T1000 (cell line): ENCODE data around the gene GPR15LG.
"Not testable (repeated sequence)": the region's sequence is repeated elsewhere in the genome, so short reads cannot be mapped to it uniquely, and the experiment has no call there.

Experiments
- DNase-seq: peaks from one replicate; lab custom pipeline; 2025; ENCODE audit warnings: mixed read lengths; lab: John Stamatoyannopoulos, UW

The GPR15LG gene

DNA sequence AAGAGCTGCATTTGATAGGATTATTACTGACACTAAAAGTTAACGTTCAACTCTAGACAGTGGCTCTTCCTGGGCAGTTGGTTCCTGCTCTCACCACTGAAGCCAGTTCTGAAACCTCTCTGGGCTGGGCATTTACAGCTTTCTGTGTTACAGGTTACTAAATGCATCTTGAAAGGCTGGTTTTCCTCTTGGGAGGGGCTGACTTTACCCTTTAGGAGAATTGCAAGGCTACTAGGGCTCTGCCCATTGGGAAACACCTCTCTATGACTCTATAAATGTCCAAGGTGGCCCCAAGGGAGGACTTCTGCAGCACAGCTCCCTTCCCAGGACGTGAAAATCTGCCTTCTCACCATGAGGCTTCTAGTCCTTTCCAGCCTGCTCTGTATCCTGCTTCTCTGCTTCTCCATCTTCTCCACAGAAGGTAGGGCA lies at the start of gene GPR15LG:
GPR15LG (plus strand) TSS at position 301 of the 429 bp plus-strand sequence; CDS start at position 352, 51 bp downstream.
- no peak for DNase-seq

DNA sequence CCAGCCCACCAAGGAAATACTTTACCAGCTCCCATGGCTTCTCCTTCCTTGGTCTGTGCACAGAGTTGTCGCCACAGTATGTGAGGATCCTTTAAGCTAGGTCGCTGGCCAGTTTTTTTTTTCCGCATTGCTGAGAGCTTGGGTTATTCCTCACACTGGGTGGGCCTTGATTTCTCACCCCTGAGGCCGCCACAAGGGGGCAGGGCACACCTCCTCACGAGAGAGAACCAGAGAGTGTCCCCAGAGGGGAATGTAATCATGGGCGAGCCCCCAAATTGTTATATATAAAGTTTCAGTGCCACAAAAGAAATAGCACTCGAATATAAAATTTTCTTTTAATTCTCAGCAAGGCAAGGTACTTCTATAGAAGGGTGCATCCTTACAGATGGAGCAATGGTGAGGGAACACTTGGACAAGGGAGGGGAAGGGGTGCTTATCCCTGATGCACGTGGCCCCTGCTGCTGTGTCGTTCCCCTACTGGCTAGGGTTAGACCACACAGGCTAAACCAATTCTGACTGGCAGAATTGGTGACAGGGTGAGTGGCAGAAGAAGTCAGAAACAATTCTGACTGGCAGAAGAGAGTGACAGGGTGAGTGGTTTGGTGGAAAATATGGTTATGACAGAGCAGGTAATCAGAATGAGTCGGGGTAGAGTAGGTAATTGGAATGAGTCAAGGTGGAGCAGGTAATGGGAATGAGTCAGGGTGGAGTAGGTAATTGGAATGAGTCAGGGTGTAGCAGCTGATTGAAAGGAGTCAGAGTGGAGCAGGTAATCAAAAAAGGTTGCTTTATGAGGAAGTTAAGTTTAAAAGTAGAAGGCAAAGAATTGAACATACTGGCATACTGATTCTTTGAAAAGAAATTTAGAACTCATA lies 47.5 kb upstream of the GPR15LG start:
- DNase-seq, result not testable (repeated sequence)

DNA sequence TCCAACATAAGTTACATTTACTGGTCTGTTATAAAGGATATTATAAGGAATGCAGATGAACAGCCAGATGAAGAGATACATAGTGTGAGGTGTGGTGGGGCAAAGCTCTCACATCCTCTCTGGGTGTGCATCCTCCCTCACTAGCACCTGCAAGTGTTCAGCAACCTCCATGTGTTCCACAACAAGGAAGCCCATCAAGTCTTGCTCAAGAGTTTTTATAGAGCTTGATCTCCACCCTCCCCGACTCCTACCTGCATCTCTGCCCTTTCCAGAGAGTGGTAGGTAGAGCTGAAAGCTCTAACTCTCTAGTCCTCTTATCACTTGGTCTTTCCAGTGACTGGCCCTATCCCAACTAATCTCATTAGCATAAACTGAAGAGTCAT lies 46.8 kb upstream of the GPR15LG start:
- no peak for DNase-seq

DNA sequence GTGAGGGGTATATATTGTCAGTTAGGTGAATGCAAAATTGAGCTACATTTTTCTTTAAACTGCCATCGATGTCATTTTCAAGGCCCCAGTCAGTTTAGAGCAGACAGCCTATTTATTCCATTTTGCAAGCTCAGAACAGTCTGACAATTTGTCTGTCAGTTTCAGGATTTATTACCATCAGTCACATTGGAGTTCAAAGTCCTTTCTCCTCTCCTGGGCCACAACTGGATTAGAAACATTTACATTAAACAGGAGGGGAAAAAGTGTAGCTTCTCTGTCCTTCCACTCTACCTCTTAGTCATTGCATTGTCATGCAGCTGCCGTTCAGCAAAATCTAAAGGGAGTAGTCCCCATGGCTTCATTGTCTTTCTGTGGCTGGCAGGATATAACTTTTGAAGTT lies 37.8 kb upstream of the GPR15LG start:
- DNase-seq, result no peak

DNA sequence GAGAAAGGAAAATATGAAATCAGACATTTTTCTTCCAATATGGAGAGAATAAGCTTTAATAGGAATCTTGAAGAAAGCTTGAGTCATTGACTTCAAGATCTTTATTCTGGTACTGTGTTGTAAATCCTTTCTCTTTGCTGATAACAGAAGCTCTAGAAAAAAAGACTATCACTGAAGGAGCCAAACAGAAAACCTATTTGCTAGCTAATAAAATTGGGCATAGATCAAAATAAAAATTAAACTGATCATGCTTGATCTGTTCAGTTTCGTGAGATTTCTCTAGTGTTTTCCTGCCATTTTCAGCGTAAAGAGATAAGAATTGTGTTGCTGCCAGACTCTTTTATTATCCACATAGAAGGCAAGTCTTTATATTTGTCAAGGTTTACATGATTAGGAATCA lies 35.8 kb upstream of the GPR15LG start:
- no peak for DNase-seq

DNA sequence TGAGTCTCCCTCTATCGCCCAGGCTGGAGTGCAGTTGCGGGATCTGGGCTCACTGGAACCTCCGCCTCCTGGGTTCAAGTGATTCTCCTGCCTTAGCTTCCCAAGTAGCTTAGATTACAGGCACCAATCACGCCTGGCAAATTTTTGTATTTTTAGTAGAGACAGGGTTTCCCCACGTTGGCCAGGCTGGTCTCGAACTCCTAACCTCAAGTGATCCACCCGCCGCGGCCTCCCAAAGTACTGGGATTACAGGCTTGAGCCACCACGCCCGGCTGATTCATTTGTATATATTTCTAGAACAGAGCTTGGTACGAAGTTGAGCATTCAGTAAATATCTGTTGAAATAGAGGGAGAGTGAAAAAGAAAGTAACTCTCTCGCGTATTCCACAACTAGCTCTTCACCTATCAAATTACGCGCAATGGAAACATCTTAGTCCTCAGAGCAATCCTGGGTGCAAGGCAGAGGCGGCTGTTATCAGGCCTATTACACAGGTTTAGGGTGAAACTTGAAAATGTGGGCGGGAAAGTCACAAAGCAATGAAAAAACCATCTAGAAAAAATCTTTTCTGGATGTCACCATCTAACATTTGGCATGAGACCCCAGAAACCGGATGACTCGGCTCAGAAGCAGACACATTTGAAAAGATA lies 35.0 kb upstream of the GPR15LG start:
- no peak for DNase-seq

- peak; percentile 99 for DNase-seq
Measured at GRCh38 chr10:84139126-84140035, 34.2 kb upstream of the GPR15LG start, which contains the start of gene GHITM. Gene GHITM, plus strand, starts transcription at chr10:84139509. Its CDS starts 1,992 bp downstream, at chr10:84141501.

- DNase-seq, result no peak
Measured at GRCh38 chr10:84140036-84140379, 33.6 kb upstream of the GPR15LG start.

GRCh38 chr10:84147347-84147746 lies 26.3 kb upstream of the GPR15LG start:
- DNase-seq, result no peak

DNA sequence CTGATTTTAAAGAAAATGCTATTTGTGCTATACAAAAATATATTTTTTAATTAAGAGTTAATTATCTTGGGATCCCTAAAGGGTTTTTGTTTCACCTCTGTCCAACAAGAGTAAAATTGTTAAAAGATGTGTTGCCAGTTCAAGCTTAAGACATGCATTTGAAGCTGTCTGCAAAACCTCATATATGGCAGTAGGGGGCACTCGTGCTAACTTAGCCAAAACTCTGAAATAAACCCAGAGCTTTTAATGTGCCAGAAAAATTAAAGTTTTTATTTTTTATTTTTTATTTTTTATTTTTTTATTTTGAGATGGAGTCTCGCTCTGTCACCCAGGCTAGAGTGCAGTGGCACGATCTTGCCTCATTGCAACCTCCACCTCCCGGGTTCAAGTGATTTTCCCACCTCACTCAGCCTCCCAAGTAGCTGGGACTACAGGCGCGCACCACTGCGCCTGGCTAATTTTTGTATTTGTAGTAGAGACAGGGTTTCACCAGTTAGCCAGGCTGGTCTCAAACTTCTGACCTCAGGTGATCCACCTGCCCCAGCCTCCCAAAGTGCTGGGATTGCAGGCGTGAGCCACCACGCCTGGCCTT lies 25.5 kb upstream of the GPR15LG start:
- not testable (repeated sequence) for DNase-seq

- no peak for DNase-seq
Measured at GRCh38 chr10:84149854-84150253, 23.7 kb upstream of the GPR15LG start.

- DNase-seq, result no peak
Measured at GRCh38 chr10:84152769-84153168, 20.8 kb upstream of the GPR15LG start.

DNA sequence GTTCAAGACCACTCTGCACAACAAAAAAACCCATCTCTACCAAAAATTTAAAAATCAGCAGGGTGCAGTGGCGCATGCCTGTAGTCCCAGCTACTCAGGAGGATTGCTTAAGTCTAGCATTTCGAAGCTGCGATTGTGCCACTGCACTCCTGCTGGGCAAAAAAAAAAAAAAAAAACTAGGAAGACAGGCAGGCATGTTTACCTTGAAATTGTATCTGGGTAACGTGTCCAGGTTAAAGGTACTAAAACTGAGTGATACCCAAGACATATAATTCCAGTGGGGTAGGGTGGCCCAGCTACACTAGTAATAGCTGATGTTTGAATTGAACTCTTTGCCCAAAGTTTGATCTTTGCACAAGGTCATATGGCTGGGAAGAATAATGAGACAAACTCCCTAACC lies 18.1 kb upstream of the GPR15LG start:
- no peak for DNase-seq

DNA sequence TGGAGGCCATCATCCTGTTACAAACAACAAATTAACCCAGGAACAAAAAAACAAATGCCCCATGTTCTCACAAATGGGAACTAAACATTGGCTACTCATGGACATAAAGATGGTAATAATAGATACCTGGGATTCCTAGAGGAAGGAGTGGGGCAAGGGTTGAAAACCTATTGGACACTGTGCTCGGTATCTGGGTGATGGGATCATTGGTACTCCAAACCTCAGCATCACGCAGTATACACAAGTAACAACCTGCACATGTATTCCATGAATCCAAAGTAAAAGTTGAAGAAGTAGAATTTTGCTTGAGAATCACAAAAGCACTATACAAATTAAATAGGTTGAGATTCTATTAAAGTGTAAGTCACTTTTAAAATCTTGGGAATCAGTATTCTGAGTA lies 17.6 kb upstream of the GPR15LG start:
- no peak for DNase-seq

- no peak for DNase-seq
Measured at GRCh38 chr10:84156768-84157167, 16.8 kb upstream of the GPR15LG start.

GRCh38 chr10:84158061-84158460 lies 15.5 kb upstream of the GPR15LG start:
- DNase-seq, result no peak

DNA sequence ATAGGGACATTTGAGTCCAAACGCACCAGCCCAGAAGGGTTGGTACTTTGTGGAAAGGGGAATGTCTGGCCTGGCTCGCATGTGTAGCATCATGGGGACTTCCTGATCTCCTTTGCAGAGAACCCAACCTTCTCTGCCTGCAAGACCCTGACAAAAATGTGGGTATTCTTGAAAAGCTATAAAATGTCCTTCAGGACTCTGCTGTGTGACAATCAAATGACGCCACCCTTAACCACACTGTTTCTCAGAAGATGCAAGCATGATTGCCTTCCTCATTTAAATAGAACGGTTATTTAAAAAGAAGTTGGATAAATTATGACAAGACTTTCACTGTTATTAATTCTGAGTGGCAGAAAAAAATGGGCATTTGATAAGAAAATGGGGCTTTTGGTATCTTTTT lies 15.1 kb upstream of the GPR15LG start:
- DNase-seq, result no peak

- DNase-seq, result no peak
Measured at GRCh38 chr10:84159076-84159685, 14.4 kb upstream of the GPR15LG start.

DNA sequence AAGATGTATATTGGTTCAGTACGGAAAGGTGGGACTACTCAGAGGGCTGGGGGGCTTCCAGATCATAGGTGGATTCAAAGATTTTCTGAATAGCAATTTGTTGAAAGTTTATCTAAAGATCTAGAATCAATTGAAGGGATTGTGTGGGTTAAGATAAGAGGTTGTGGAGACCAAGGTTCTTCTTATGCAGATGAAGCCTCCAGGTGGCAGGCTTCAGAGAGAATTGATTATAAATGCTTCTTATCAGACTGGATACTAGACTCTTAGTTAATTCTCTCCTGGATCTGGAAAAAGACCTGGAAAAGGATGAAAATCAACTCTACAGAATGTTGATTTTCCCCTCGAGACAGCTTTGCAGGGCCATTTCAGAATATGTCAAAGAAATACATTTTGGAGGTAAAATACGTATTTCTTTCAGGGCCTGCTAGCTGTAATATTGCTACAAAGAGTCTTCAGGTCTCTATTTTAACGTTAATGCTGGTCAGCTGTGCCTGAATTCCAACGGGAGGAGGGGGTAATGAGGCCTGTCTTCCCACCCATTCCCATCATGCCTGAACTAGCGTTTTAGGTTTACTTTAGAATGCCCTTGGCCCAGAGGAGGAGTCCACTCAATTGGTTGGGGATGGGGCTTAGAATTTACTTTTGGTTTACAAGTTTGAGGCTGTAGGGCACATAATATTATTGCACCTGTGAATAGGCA lies 12.8 kb upstream of the GPR15LG start:
- DNase-seq, result no peak

DNA sequence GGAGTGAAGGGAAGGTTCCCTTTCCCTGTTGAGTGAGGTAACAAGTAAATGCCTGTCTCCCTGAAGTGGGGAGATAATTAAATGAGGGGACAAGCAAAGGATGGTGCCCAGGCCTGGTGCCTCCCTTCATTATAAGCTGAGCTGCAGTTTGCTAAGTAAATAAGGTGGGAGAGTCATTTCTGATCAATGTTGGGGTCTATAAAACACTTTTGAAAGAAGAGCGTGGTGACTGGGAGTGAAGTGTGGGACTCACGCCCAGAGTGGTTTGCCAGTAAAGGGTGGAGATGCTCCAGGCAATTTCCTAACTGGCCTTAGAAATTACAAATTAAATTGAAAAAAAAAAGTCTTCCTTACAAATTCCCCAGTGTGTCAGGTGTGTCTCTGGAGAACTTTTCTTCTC lies 9.6 kb upstream of the GPR15LG start:
- DNase-seq, result no peak

- DNase-seq, result no peak
Measured at GRCh38 chr10:84164442-84164841, 9.2 kb upstream of the GPR15LG start.
